Heart right ventricle (tissue), 16 donors: ENCODE data around the gene TAC3. TPM values are rescaled to one million over a fixed set of nuclear protein-coding genes. Genes with fewer than 3 reads are reported as not detected.
A peak's percentile ranks its signal among the peaks of the same experiment; 100 is the strongest.
"Not testable (repeated sequence)": the region's sequence is repeated elsewhere in the genome, so short reads cannot be mapped to it uniquely, and the experiment has no call there.

Source experiments
- ATAC-seq, 8 donors: fragments of 200-7000 bp; cut with Tn5 transposase; one replicate each; pipeline ENCODE4 v1.9.1; 2020; ENCODE audit warnings: mild to moderate bottlenecking in 8 of 8, moderate library complexity in 8 of 8, moderate number of reproducible peaks in 1 of 8
- DNase-seq, 2 donors: peaks; one replicate each; pipeline ENCODE4 v3.0.0-alpha.2; 2020
- H3K27ac ChIP-seq, 10 donors: fragments of 200-600 bp; sonication (generic) in 2 of 10; one replicate each; pipeline versions ENCODE4 v1.5.0 to v1.8.0; 2020 to 2022; ENCODE audit warnings: mild to moderate bottlenecking in 3 of 10
- H3K27me3 ChIP-seq, 7 donors: fragments of 200-600 bp; one replicate each; pipeline ENCODE4 v1.8.0; 2021 to 2022; ENCODE audit warnings: mild to moderate bottlenecking in 2 of 7
- H3K36me3 ChIP-seq, 9 donors: fragments of 200-600 bp; sonication (generic) in 1 of 9; one replicate each; pipeline versions ENCODE4 v1.5.0 to v1.8.0; 2020 to 2022; ENCODE audit warnings: mild to moderate bottlenecking in 2 of 9
- H3K4me1 ChIP-seq, 9 donors: fragments of 200-600 bp; sonication (generic) in 1 of 9; one replicate each; pipeline versions ENCODE4 v1.5.0 to v1.8.0; 2020 to 2022; ENCODE audit warnings: mild to moderate bottlenecking in 4 of 9
- H3K4me3 ChIP-seq, 10 donors: fragments of 200-600 bp; sonication (generic) in 2 of 10; one replicate each; pipeline versions ENCODE4 v1.5.0 to v1.8.0; 2020 to 2022; ENCODE audit warnings: mild to moderate bottlenecking in 7 of 10, moderate library complexity in 2 of 10
- H3K9me3 ChIP-seq, 11 donors: fragments of 200-600 bp in 10 of 11; sonication (generic) in 2 of 11; one replicate each; pipeline versions ENCODE4 v1.5.0 to v1.8.0; 2013 to 2022; ENCODE audit warnings: mild to moderate bottlenecking in 2 of 11, control low read depth in 1 of 11, moderate library complexity in 1 of 11
- CTCF ChIP-seq, 9 donors: fragments of 200-600 bp; sonication (generic) in 2 of 9; IDR thresholded peaks; one replicate each; pipeline versions ENCODE4 v1.5.0 to v1.8.0; 2021 to 2022; ENCODE audit warnings: antibody characterized with exemption in 9 of 9, mild to moderate bottlenecking in 5 of 9, moderate library complexity in 1 of 9
- WGBS, 2 donors: extraction: QIAGEN DNeasy Blood & Tissue Kit; methylation state at CpG; one replicate each; pipeline ENCODE4 v1.1.7; 2013; ENCODE audit warnings: inconsistent platforms in 1 of 2; 5-methylcytosine and 5-hydroxymethylcytosine counted together
- intact Hi-C, 10 donors: fragments of 100-400 bp; cut with DNase I; formaldehyde crosslinking; loops; one replicate each; pipeline versions ENCODE4 v1.11.1 to v1.14.2; 2022
- polyA plus RNA-seq, 2 donors: library from polyadenylated mRNA; stranded (reverse); fragments of 200-250 nt; gene quantifications; one replicate each; pipeline ENCODE4 v1.2.3, GENCODE V29; 2013
- total RNA-seq, 10 donors: library from RNA; stranded (reverse); fragmentation: NEBNext Ultra II Directional in 3 of 10; extraction: Animal tissue kit (Norgen Biotek cat#: 25700) in 3 of 10; gene quantifications; one replicate each; pipeline versions ENCODE4 v1.2.1 to v1.2.4, GENCODE V29; 2021 to 2023
- donor health status: Arrhythmogenic right ventricular cardiomyopathy.
- donor health status: ischemic (EF 13 %, LVEDD 7.1; RV severe dilation, severe dysfunction).
- donor health status: healthy with polysubstance abuse.
- donor health status: DM: no; HTN: yes; CAD: no.
- donor health status: DM: no; HTN: no; CAD: no.
- donor health status: ischemic (EF 25% LVEDD 6.9; RV normal size, moderate dysfunction).
- donor health status: ischemic (EF 25% LVEDD 5.7; RV mildly dilated, moderate dysfunction).
- donor health status: healthy.
- donor health status: DM: yes; HTN: yes; CAD: no.
- donor health status: Ischemic cardiomyopathy.
- donor health status: ischemic (EF 35%, LVEDD 5.7; RV mildly dilated, moderate dysfunction).
- donor health status: nonischemic (EF 11% LVEDD 7.7; RV severe dilation, severe dysfunction).
- donor health status: DM: yes; HTN: yes; CAD: no.
- donor health status: PGD.
- donor health status: ischemic (EF 29% LVEDD 5.4; RV normal size, mild dysfunction).
- donor health status: nonischemic (EF 23%, LVEDD 6.1; RV moderate dilation, normal function).

TAC3 gene
- total and polyA plus RNA-seq, 12 donors = not detected

- TF ChIP-seq CTCF (IDR thresholded peaks at IDR 0.05) = no peak
- intact Hi-C loops = no loop called here
- H3K27ac ChIP-seq = no peak overlapping the region
- 92 to 95% methylated on average over 7 of the region's 7 CpGs for WGBS, 2 donors
- H3K4me3 ChIP-seq = no peak overlapping the region
- ATAC-seq (no peak), DNase-seq (no peak)
- H3K36me3 ChIP-seq = no peaks in the 10 kb centered on the region
- H3K9me3 ChIP-seq = no peaks in the 10 kb centered on the region
- peaks cover 0 to 5% (median 0%) of the 10 kb centered on the region in 9 donors for H3K4me1 ChIP-seq
- peaks cover 0 to 7% (median 4%) of the 10 kb centered on the region in 7 donors for H3K27me3 ChIP-seq
Measured at GRCh38 chr12:57029457-57029856, 13.1 kb upstream of the TAC3 start.

- H3K27me3 ChIP-seq = peaks cover 0 to 7% (median 4%) of the 10 kb centered on the region in 7 donors
- peaks cover 0 to 5% (median 0%) of the 10 kb centered on the region in 9 donors for H3K4me1 ChIP-seq
- 50 to 55% methylated on average over 5 of the region's 5 CpGs for WGBS, 2 donors
- no peaks in the 10 kb centered on the region for H3K36me3 ChIP-seq
- ATAC-seq (no peak), DNase-seq (no peak)
- intact Hi-C loops = no loop called here
- no peak for TF ChIP-seq CTCF (IDR thresholded peaks at IDR 0.05)
- H3K9me3 ChIP-seq = no peaks in the 10 kb centered on the region
- H3K27ac ChIP-seq = no peak overlapping the region
- H3K4me3 ChIP-seq = no peak overlapping the region
Measured at GRCh38 chr12:57027805-57028153, 11.4 kb upstream of the TAC3 start.

- Histone ChIP-seq H3K4me3 (no peak overlapping the region), H3K36me3 (no peaks in the 10 kb centered on the region), H3K27ac (no peak overlapping the region), H3K4me1 (peaks cover 0 to 5% (median 0%) of the 10 kb centered on the region in 9 donors), H3K9me3 (no peaks in the 10 kb centered on the region), H3K27me3 (peaks cover 0 to 7% (median 4%) of the 10 kb centered on the region in 7 donors)
- DNase-seq = no peak
- intact Hi-C loops = no loop called here
- peak in 3 of 8 donors; percentile 17 to 30 (median 24) for ATAC-seq
- TF ChIP-seq CTCF (IDR thresholded peaks at IDR 0.05) = no peak
- 37 to 40% methylated on average over 13 of the region's 13 CpGs for WGBS, 2 donors
Measured at GRCh38 chr12:57027011-57027804, 10.9 kb upstream of the TAC3 start.

- H3K4me3 ChIP-seq = no peak overlapping the region
- WGBS, 2 donors = 80 to 87% methylated on average over 2 of the region's 2 CpGs
- intact Hi-C loops = no loop called here
- ATAC-seq = no peak
- H3K27me3 ChIP-seq = peaks cover 0 to 7% (median 4%) of the 10 kb centered on the region in 7 donors
- no peaks in the 10 kb centered on the region for H3K9me3 ChIP-seq
- DNase-seq = no peak
- TF ChIP-seq CTCF (IDR thresholded peaks at IDR 0.05) = no peak
- H3K36me3 ChIP-seq = no peaks in the 10 kb centered on the region
- peaks cover 0 to 5% (median 0%) of the 10 kb centered on the region in 9 donors for H3K4me1 ChIP-seq
- H3K27ac ChIP-seq = no peak overlapping the region
Measured at GRCh38 chr12:57025196-57025595, 8.9 kb upstream of the TAC3 start.

- H3K9me3 ChIP-seq, DNase-seq, H3K4me1 ChIP-seq, H3K27me3 ChIP-seq, ATAC-seq, H3K4me3 ChIP-seq, intact Hi-C loops, H3K27ac ChIP-seq, H3K36me3 ChIP-seq: not testable (repeated sequence)
- whole genome bisulfite sequencing, 2 donors = 92 to 93% methylated on average over 5 of the region's 5 CpGs
Measured at GRCh38 chr12:57022324-57022723, 6.0 kb upstream of the TAC3 start.
